ENCODE results near the gene MAP6. TPM values are rescaled to one million over a fixed set of nuclear protein-coding genes. Genes with fewer than 3 reads are reported as not detected.
A peak's percentile ranks its signal among the peaks of the same experiment; 100 is the strongest.

Gene MAP6
- total RNA-seq, 1 experiment from 2014 or later: 0.79 TPM

DNA sequence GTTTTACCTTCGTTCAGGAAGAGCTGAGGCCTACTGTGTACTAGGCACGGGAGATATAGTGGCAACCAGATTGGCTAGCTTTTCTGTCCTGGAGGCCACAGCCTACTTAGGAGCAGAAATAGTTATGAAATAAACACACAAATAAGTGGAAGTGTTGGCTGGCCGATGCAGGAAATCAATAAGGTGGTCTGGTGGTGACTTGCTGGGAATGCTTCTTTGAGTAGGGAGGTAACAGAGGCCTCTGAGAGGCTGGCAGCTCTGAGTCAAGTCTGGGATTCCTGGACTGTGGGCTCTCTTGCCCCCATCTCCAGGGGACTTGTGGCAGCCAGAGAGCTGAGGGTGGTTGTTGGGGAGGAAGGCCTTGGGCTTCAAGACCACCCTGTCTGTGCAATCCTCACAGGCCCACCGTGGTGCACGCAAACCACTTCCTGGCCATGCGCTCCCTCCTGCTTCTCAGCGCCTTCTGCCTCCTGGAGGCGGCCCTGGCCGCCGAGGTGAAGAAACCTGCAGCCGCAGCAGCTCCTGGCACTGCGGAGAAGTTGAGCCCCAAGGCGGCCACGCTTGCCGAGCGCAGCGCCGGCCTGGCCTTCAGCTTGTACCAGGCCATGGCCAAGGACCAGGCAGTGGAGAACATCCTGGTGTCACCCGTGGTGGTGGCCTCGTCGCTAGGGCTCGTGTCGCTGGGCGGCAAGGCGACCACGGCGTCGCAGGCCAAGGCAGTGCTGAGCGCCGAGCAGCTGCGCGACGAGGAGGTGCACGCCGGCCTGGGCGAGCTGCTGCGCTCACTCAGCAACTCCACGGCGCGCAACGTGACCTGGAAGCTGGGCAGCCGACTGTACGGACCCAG is 102.7 kb downstream of the MAP6 start:
- H3K27me3 ChIP-seq: no peaks in the 10 kb centered on the region
- no peak overlapping the region for H3K4me3 ChIP-seq
- H3K9me3 ChIP-seq (replicated peaks): no peaks in the 10 kb centered on the region
- H3K27ac ChIP-seq: peak overlapping the region; percentile 3; the same call in 1 of the 2 replicates
- no peak for DNase-seq
- no peaks in the 10 kb centered on the region for H3K4me1 ChIP-seq
- peaks cover 39% of the 10 kb centered on the region for H3K36me3 ChIP-seq

DNA sequence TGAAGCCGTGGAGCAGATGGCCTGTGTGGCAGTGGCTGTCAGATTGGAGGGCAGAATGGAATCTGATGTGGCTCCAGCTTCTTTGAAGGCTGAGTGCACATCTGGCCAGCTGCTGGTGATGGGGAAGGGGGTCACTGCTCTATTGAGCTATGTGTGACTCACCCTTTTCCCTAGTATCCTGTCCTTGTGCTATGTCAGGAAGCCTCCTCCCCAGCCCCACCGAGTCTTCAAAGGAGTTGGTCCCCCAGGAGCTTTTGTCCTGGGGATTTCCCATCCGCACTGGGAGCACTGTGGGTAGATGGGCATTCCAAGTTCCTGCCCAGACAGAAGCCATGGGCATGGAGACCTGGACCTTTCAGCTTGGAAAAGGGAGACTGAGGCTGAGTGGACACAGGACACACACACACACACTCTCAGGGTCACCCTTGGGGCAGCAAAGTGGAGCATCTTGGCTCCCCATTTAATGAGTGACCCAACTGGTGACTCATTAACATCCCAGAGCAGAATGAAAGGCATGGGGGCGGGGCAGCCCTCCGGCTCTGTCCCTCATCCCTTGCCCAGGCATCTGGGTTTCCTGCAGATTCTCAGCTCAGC is 103.5 kb downstream of the MAP6 start:
- Histone ChIP-seq H3K27me3 (no peaks in the 10 kb centered on the region), H3K4me3 (no peak overlapping the region), H3K4me1 (no peaks in the 10 kb centered on the region), H3K27ac (peak overlapping the region; percentile 3; the same call in 1 of the 2 replicates), H3K36me3 (peaks cover 33% of the 10 kb centered on the region), H3K9me3 (replicated peaks) (no peaks in the 10 kb centered on the region)
- DNase-seq: peak; percentile 32 to 34

DNA sequence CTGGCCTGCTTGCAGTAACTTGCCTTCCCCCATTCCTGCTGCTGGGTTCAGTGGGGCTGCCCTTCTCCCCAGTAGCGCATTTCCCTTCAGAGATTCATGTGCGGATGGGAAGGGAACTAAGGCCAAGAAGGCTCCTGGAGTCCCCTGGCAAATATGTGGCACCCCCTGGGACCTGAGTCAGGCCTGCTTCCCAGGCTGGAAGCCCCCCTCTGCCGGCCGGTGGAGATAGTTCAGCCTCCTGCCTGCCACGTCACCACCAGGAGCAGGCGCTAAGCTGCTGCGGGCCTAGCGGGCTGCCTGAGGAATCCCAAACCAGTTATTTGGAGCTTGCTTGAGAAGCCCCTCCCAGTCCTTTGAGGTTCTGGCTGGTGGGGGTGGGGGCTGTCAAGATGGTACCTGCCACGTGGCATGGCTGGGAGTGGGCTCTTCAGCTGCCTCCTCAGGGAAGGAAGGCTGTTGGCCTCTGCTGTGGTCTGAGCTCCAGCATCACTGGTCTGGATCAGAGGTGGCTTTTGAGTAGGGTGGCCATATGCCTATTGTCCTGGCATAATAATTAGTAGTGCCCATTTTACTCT is 104.8 kb downstream of the MAP6 start:
- Histone ChIP-seq H3K9me3 (replicated peaks) (no peaks in the 10 kb centered on the region), H3K4me3 (no peak overlapping the region), H3K36me3 (peaks cover 23% of the 10 kb centered on the region), H3K27me3 (no peaks in the 10 kb centered on the region), H3K27ac (no peak overlapping the region), H3K4me1 (no peaks in the 10 kb centered on the region)
- no peak for DNase-seq

DNA sequence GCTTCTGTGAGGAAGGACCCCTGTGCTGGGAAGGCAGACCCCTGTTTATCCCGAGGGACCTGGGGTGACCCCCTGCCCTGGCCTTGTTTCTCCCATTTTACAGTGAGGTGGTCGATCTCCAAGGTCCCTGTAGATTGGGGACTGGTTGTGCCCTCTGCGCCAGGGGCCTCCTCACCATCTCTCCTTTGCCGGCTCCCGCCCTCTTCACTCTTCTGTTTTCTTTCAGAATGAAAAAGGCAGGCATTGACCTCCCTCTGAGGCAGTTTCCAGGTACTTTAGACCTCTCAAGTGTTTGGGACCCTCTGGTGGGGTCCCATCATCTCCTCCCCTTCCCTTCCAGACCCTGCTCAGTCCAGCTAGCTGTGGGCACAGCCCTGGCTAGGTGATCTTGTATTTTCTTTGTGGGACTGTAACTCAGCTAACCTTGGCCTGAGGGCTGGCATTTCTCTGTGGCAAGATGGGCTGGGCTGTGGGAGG is 105.3 kb downstream of the MAP6 start:
- Histone ChIP-seq H3K9me3 (replicated peaks) (no peaks in the 10 kb centered on the region), H3K27ac (peak overlapping the region; percentile 61), H3K4me3 (peak overlapping the region; percentile 81), H3K36me3 (peaks cover 17% of the 10 kb centered on the region), H3K4me1 (no peaks in the 10 kb centered on the region), H3K27me3 (no peaks in the 10 kb centered on the region)
- no peak for DNase-seq

DNA sequence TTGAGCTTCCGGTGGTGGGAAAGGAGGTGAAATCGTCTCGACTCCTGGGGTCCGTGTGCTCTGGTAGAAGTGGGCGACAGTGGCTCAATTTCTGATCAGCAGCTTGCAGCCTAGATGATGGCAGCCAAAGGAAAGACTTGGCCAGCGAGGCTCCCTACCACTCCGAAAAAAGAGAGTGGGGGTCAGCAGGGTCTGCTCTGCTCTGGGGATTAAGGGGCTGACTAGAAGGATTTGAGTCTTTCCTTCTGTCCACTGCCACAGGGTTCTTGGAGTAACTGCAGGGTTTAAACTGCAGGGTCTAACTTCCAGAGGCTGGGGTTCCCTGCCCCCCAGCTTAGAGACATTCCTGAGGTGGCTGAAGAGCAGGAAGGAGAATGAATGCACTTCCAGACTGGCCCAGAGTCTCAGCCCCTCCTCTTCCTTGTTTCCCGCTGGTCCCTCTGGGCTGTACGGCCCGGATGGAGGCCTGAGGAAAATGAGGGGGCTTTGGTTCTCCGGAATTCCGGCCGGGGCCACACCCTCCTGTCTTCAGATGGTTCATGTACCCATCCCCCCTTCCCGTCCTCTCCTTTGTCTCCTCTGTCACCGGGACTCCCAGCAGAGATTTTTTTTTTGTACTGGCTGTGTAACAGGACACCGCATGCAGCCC is 105.9 kb downstream of the MAP6 start:
- H3K27ac ChIP-seq: peak overlapping the region; percentile 61
- peaks cover 12% of the 10 kb centered on the region for H3K36me3 ChIP-seq
- no peaks in the 10 kb centered on the region for H3K4me1 ChIP-seq
- H3K4me3 ChIP-seq: peak overlapping the region; percentile 81
- DNase-seq: peak; percentile 71
- no peaks in the 10 kb centered on the region for H3K27me3 ChIP-seq
- no peaks in the 10 kb centered on the region for H3K9me3 ChIP-seq (replicated peaks)

DNA sequence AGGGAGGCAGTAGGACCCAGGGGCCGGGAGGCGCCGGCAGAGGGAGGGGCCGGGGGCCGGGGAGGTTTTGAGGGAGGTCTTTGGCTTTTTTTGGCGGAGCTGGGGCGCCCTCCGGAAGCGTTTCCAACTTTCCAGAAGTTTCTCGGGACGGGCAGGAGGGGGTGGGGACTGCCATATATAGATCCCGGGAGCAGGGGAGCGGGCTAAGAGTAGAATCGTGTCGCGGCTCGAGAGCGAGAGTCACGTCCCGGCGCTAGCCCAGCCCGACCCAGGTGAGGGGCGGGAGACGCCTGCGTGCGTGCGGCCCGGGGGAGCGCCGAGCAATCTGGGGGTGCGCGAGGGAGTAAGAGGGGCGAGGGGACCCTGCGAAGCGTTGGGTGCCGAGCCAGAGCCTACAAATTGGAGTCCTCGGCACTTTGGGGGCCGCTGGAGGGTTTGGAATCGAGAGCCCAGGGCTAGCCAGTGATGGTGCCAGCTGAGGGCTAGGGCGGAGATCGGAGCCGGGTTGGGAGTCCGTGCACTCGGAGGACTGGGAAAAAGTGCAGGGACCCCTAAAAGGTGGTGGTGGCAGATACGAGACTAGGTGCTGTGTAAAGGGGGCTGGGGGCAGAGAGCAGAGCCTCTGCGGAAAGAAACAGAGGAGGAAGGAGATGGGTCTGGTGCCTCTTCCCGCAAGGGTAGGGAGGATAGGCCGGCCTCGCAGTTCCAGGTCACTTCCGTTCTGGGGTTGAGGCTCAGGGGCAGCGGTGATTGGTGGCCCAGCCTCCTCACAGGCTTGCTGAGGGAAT is 106.6 kb downstream of the MAP6 start, which contains the start of gene SERPINH1:
Gene SERPINH1, plus strand, starts transcription at position 206 of the 788 bp plus-strand sequence. CDS start 4,097 bp downstream, outside the sequence.
- Histone ChIP-seq H3K4me3 (peak within 1 kb of the TSS; percentile 81), H3K4me1 (no peaks in the 10 kb centered on the region), H3K36me3 (peaks cover 4% of the 10 kb centered on the region; the same call in 1 of the 2 replicates), H3K27ac (peak within 1 kb of the TSS; percentile 61), H3K27me3 (no peaks in the 10 kb centered on the region), H3K9me3 (replicated peaks) (no peaks in the 10 kb centered on the region)
- peak; percentile 87 to 88 for DNase-seq

DNA sequence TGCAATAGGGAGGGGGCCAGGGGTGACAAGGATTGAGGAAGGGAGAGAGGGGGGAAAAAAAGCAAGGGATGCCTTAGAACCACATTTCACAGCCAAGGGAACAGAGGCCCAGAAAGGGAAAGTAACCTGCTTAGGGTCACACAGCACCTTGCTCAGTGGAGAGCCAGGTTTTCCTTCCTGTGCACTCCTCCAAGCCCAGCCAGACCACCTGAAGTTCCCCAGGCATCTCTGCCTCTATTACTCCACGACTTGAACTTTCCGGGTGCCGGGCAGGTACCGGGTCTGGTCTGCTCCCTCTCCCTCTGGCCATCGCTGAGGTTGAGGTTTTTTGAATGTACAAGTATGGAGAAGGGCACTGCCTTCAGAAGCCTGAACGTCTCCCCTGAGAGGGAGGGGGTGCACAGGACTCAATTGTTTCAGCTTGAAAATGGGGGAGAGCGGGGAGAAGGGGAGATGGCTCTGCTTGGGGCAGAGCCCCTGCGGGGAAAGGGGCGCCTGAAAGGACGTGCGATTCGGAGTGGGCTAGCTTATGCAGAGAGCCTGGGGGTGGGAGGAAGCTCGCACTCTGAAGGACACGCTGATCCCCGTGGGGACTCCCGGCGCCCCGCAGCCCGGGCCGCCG is 107.3 kb downstream of the MAP6 start:
- Histone ChIP-seq H3K9me3 (replicated peaks) (no peaks in the 10 kb centered on the region), H3K4me3 (peak overlapping the region; percentile 81), H3K36me3 (no peaks in the 10 kb centered on the region), H3K4me1 (no peaks in the 10 kb centered on the region), H3K27me3 (no peaks in the 10 kb centered on the region), H3K27ac (peak overlapping the region; percentile 61; the same call in 1 of the 2 replicates)
- no peak for DNase-seq

DNA sequence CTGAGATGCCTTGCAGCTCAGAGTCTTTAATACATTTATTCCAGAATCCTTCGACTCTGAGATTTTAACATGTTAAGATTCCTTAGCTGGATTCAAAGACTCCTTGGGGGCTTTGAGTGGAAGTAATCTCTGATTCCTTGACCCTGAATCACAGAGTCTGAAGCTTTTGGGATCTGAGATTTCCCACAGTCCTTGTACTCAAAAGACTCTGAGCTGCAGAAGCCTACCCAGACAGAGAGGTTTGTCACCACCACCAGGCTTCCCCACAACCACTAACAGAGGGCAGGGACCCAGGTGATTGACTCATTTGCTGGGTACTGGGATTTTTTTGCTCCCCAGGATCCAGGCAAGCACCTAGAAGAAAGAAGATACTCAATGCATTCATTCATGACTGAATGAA is 108.2 kb downstream of the MAP6 start:
- Histone ChIP-seq H3K4me3 (no peak overlapping the region), H3K36me3 (no peaks in the 10 kb centered on the region), H3K27me3 (no peaks in the 10 kb centered on the region), H3K9me3 (replicated peaks) (no peaks in the 10 kb centered on the region), H3K27ac (no peak overlapping the region), H3K4me1 (no peaks in the 10 kb centered on the region)
- no peak for DNase-seq

DNA sequence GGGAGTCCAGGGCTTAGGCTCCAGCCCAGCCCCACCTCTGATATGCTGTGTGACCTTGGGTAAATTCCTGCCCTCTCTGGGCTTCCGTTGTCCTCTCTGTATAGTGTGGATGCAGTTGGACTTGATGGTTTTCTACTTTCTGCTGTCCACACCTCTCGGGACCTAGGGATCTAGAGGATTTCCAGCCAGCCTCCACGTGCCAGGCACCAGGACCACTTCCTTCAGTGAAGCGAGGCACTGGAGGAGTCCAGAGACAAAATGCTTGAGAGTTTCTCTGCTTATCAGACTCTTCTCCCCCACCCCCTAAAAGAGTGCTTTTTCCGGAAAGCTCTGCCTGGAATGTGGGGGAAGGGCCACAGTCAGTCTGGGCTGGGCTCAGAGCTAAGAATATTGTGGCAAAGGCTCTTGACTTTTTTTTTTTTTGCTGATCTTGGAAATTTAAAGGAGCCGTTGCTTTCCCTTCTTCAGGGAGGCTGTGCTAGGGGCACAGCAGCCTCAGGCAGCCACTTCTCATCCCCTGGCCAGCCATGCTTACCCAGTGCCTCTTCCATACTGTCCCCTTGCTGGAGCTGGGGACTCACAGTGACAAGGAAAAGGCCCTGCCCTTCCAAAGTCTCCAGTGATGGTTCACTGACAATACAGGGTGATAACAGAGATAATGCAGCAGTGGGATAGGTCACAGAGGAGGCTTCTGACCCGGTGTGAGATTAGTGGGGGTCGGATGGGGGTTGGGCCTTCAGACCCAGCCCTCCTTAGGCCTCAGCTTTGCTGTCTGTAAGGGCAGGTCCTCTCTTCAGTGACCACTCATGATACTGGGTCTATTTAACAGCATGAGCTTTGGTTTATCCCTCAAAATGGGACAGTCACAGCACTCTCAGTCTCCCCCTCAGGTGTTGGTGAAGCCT is 109.6 kb downstream of the MAP6 start:
- no peaks in the 10 kb centered on the region for H3K27me3 ChIP-seq
- H3K4me1 ChIP-seq: peaks cover 4% of the 10 kb centered on the region; the same call in 1 of the 2 replicates
- DNase-seq: no peak
- no peaks in the 10 kb centered on the region for H3K36me3 ChIP-seq
- no peaks in the 10 kb centered on the region for H3K9me3 ChIP-seq (replicated peaks)
- H3K4me3 ChIP-seq: no peak overlapping the region
- H3K27ac ChIP-seq: no peak overlapping the region

DNA sequence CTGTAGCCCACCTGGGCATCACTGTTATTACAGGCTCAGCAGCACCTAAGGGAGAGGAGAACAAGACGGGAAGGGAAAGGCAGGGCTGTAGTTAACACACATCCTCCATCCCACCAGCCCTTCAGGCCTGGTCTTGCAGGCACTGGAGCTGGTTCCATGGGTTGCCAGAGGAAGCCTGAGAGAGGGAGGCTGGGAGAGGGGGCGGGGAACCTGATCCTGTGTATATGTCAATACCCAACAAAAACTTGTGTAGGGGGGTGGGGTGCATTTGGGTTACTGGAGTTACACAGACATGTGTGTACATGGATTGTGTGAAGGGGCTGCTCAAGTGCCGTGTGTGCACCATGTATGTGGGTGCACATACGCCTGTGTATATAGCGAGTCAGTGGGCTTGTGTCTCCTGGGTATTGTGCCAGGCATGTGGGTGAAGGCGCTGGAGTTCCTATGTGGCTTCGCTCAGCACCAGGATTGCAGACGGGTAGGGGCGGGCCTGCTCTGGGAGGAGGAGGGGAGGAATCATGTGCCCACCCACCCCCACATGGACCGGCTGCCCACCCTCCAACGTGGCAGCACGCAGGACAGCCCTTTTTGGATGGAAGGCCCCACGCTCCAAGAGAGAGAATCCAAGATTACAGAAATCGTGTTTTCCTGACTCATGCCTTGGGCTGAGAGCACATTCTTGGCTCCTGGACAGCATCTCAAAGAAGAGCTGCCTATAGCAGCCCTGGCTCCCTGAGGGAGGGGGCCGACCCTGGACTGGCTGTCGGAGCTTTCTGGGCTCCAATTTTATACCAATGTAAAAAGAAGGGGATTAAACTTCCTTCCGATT is 111.0 kb downstream of the MAP6 start:
- H3K36me3 ChIP-seq: no peaks in the 10 kb centered on the region
- H3K9me3 ChIP-seq (replicated peaks): no peaks in the 10 kb centered on the region
- H3K4me1 ChIP-seq: peaks cover 11% of the 10 kb centered on the region; the same call in 1 of the 2 replicates
- H3K4me3 ChIP-seq: no peak overlapping the region
- H3K27ac ChIP-seq: no peak overlapping the region
- no peak for DNase-seq
- H3K27me3 ChIP-seq: no peaks in the 10 kb centered on the region

DNA sequence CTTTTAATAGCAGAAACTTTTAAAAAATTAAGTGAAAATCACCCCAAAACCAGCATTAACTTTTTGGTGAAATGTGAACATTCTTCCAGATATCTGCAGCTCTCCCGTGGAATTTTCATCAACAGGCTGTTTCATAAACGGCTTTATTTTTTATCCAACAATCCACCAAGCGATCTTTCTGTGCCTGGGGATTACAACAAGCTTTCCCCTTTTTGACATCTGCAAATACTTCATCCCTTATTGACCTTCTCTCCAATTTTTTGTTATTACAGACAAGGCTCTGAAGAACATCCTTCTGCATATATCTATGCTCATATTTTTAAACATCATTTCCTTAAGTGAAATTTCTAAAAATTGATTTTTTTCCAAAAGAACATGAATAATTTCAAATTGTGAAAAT is 112.6 kb downstream of the MAP6 start:
- H3K4me1 ChIP-seq: peaks cover 11% of the 10 kb centered on the region; the same call in 1 of the 2 replicates

More for the DNA sequence above, 112.6 kb downstream of the MAP6 start:
- Histone ChIP-seq H3K4me3 (no peak overlapping the region), H3K27me3 (no peaks in the 10 kb centered on the region), H3K27ac (no peak overlapping the region), H3K9me3 (replicated peaks) (no peaks in the 10 kb centered on the region), H3K36me3 (no peaks in the 10 kb centered on the region)
- no peak for DNase-seq

Measured in SJCRH30 (cell line).